ENCODE measurements around the gene HSBP1. TPM values are rescaled to one million over a fixed set of nuclear protein-coding genes. Genes with fewer than 3 reads are reported as not detected.

The HSBP1 gene
- total and polyA plus RNA-seq, 2 of the 13 experiments (the other 11 are each of a cell fraction or from before 2014, with no cell fraction given): 249 to 292 TPM

DNA sequence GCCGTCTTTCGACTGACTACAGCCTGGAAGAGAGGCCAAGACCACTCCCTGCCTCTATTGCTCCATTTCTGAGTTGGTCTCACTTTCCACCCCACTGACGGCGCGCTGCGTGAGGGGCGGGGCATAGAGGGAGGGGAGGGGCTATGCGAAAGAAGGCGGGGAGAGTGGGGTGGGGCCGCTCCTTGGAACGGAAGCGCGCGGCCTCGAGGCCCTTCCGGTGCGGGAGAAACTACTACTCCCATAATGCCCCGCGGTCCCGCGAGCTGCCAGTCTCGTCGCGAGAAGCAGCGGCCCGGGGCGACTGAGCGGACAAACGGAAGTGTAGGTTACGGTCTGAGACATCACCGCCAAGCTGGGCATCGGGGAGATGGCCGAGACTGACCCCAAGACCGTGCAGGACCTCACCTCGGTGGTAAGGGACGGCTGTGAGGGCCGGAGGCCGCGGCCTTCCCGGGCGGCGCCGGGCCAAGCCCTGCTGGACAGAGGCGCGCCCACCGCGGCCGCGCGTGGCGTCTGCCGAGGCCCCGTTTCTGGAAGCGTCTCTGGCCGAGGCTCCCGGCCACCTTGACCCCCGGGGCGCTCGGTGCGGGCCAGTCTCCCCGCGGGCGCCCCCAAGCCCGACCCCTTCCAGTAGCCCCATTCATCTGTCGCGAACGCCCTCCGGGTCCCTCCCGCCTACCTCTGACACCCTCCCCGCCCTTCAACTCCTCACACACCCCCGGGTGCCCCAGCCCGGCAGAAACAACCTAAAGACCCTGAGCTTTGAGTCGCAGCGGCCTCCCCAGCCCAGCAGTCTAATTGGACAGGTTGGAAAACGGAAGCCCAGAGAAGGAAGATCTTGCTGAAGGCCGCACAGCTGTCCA lies at the start of gene HSBP1 (continued):
- TF ChIP-seq, protein P1, sequence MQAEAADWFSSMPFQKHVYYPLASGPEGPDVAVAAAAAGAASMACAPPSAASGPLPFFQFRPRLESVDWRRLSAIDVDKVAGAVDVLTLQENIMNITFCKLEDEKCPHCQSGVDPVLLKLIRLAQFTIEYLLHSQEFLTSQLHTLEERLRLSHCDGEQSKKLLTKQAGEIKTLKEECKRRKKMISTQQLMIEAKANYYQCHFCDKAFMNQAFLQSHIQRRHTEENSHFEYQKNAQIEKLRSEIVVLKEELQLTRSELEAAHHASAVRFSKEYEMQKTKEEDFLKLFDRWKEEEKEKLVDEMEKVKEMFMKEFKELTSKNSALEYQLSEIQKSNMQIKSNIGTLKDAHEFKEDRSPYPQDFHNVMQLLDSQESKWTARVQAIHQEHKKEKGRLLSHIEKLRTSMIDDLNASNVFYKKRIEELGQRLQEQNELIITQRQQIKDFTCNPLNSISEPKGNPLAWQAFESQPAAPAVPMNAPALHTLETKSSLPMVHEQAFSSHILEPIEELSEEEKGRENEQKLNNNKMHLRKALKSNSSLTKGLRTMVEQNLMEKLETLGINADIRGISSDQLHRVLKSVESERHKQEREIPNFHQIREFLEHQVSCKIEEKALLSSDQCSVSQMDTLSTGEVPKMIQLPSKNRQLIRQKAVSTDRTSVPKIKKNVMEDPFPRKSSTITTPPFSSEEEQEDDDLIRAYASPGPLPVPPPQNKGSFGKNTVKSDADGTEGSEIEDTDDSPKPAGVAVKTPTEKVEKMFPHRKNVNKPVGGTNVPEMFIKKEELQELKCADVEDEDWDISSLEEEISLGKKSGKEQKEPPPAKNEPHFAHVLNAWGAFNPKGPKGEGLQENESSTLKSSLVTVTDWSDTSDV (CRISPR knock-in tag; IDR thresholded peaks at IDR 0.05): no peak
- TF ChIP-seq ZNF570 (CRISPR knock-in tag; IDR thresholded peaks at IDR 0.05; ENCODE audit: borderline replicate concordance) (no peak), NFKBIZ (CRISPR knock-in tag; IDR thresholded peaks at IDR 0.05) (no peak; the same call in 1 of the 2 replicates), KDM6A (CRISPR knock-in tag; IDR thresholded peaks at IDR 0.05; ENCODE audit: low read depth) (0 out of 2 replicates have a peak, but pooled peaks have one; percentile 12), YY1 (IDR thresholded peaks at IDR 0.05; ENCODE audit: insufficient read depth, insufficient replicate concordance, low read depth, low read length) (peak; percentile 14), ZNF354B (CRISPR knock-in tag; IDR thresholded peaks at IDR 0.05) (no peak; the same call in 1 of the 2 replicates), ZNF772 (CRISPR knock-in tag; IDR thresholded peaks at IDR 0.05) (no peak), RORA (CRISPR knock-in tag; IDR thresholded peaks at IDR 0.05) (no peak), ZNF629 (CRISPR knock-in tag; conservative IDR thresholded peaks at IDR 0.05) (no peak), BRD4 (CRISPR knock-in tag; IDR thresholded peaks at IDR 0.05) (no peak), ZFP90 (CRISPR knock-in tag; IDR thresholded peaks at IDR 0.05; ENCODE audit: borderline replicate concordance) (peak; percentile 70; the same call in 1 of the 2 replicates), FOXP1 (IDR thresholded peaks at IDR 0.05) (no peak), FOXP1 (CRISPR knock-in tag; IDR thresholded peaks at IDR 0.05) (no peak), XRCC5 (optimal IDR thresholded peaks at IDR 0.05; ENCODE audit: low read length) (peak; percentile 22), ZNF24 (IDR thresholded peaks at IDR 0.05) (no peak), SAFB2 (CRISPR knock-in tag; IDR thresholded peaks at IDR 0.05; ENCODE audit: borderline replicate concordance, low read depth) (peak; percentile 79; the same call in 1 of the 2 replicates), ZNF776 (CRISPR knock-in tag; IDR thresholded peaks at IDR 0.05) (peak; percentile 81; the same call in 1 of the 2 replicates), JUNB (CRISPR knock-in tag; IDR thresholded peaks at IDR 0.05; ENCODE audit: borderline replicate concordance) (no peak), KAT2B (IDR thresholded peaks at IDR 0.05; ENCODE audit: borderline replicate concordance, low read depth, low read length) (no peak), POLR2A (IDR thresholded peaks at IDR 0.05; ENCODE audit: insufficient read depth in 1 of 2, low read depth in 2 of 2, low read length in 2 of 2) (peak; percentile 83 to 94), EHMT2 (IDR thresholded peaks at IDR 0.05; ENCODE audit: borderline replicate concordance, low read depth, low read length) (peak; percentile 66; the same call in 1 of the 2 replicates)
- TF ChIP-seq, protein P2, sequence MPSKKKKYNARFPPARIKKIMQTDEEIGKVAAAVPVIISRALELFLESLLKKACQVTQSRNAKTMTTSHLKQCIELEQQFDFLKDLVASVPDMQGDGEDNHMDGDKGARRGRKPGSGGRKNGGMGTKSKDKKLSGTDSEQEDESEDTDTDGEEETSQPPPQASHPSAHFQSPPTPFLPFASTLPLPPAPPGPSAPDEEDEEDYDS (CRISPR knock-in tag; IDR thresholded peaks at IDR 0.05): peak; percentile 48; the same call in 1 of the 2 replicates
- TF ChIP-seq, protein P3, sequence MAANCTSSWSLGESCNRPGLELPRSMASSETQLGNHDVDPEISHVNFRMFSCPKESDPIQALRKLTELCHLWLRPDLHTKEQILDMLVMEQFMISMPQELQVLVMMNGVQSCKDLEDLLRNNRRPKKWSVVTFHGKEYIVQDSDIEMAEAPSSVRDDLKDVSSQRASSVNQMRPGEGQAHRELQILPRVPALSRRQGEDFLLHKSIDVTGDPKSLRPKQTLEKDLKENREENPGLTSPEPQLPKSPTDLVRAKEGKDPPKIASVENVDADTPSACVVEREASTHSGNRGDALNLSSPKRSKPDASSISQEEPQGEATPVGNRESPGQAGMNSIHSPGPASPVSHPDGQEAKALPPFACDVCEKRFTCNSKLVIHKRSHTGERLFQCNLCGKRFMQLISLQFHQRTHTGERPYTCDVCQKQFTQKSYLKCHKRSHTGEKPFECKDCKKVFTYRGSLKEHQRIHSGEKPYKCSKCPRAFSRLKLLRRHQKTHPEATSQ (CRISPR knock-in tag; IDR thresholded peaks at IDR 0.05; ENCODE audit: borderline replicate concordance): no peak
